ENCODE measurements around the gene PCOLCE2. TPM values are rescaled to one million over a fixed set of nuclear protein-coding genes. Genes with fewer than 3 reads are reported as not detected.

Gene PCOLCE2
- total RNA-seq, 2 donors from 2014 or later, result 122 to 157 TPM

- Histone ChIP-seq H3K27me3 (replicated peaks; ENCODE audit: insufficient read depth) (no peaks in the 10 kb centered on the region), H3K4me1 (ENCODE audit: control insufficient read depth in 1 of 2, low read depth in 2 of 2) (no peaks in the 10 kb centered on the region), H3K27ac (no peak overlapping the region), H3K9me3 (no peaks in the 10 kb centered on the region), H3K36me3 (no peaks in the 10 kb centered on the region), H3K4me3 (no peak overlapping the region)
- no peak for ATAC-seq (ENCODE audit: insufficient number of reproducible peaks, low FRiP score, low read depth)
- no peak for DNase-seq (ENCODE audit: low spot score)
- no peak for TF ChIP-seq CTCF (IDR thresholded peaks at IDR 0.05)
Observed at GRCh38 chr3:142815803-142816202, 73.1 kb downstream of the PCOLCE2 start.

- no peaks in the 10 kb centered on the region for H3K27me3 ChIP-seq (replicated peaks; ENCODE audit: insufficient read depth)
- H3K4me1 ChIP-seq (ENCODE audit: control insufficient read depth in 1 of 2, low read depth in 2 of 2), result no peaks in the 10 kb centered on the region
- no peak for TF ChIP-seq CTCF (IDR thresholded peaks at IDR 0.05)
- no peak overlapping the region for H3K27ac ChIP-seq
- ATAC-seq (ENCODE audit: insufficient number of reproducible peaks, low FRiP score, low read depth), result no peak
- no peak overlapping the region for H3K4me3 ChIP-seq
- H3K9me3 ChIP-seq, result no peaks in the 10 kb centered on the region
- no peak for DNase-seq (ENCODE audit: low spot score)
- H3K36me3 ChIP-seq, result peaks cover 6% of the 10 kb centered on the region
Observed at GRCh38 chr3:142809259-142809658, 79.6 kb downstream of the PCOLCE2 start.

GRCh38 chr3:142808103-142808917 lies 80.6 kb downstream of the PCOLCE2 start:
- no peaks in the 10 kb centered on the region for H3K9me3 ChIP-seq
- H3K36me3 ChIP-seq, result peaks cover 8% of the 10 kb centered on the region
- no peak for ATAC-seq (ENCODE audit: insufficient number of reproducible peaks, low FRiP score, low read depth)

GRCh38 chr3:142802891-142803290 lies 86.0 kb downstream of the PCOLCE2 start:
- DNase-seq (ENCODE audit: low spot score) (no peak), ATAC-seq (ENCODE audit: insufficient number of reproducible peaks, low FRiP score, low read depth) (no peak)
- Histone ChIP-seq H3K9me3 (no peaks in the 10 kb centered on the region), H3K4me1 (ENCODE audit: control insufficient read depth in 1 of 2, low read depth in 2 of 2) (no peaks in the 10 kb centered on the region), H3K4me3 (no peak overlapping the region), H3K36me3 (peaks cover 8% of the 10 kb centered on the region), H3K27me3 (replicated peaks; ENCODE audit: insufficient read depth) (no peaks in the 10 kb centered on the region), H3K27ac (no peak overlapping the region)
- TF ChIP-seq CTCF (IDR thresholded peaks at IDR 0.05), result no peak

More at GRCh38 chr3:142808103-142808917, 80.6 kb downstream of the PCOLCE2 start:
- no peak for DNase-seq (ENCODE audit: low spot score)
- Histone ChIP-seq H3K27ac (no peak overlapping the region), H3K4me1 (ENCODE audit: control insufficient read depth in 1 of 2, low read depth in 2 of 2) (no peaks in the 10 kb centered on the region), H3K4me3 (no peak overlapping the region), H3K27me3 (replicated peaks; ENCODE audit: insufficient read depth) (no peaks in the 10 kb centered on the region)
- TF ChIP-seq CTCF (IDR thresholded peaks at IDR 0.05), result no peak

GRCh38 chr3:142801746-142802145 lies 87.1 kb downstream of the PCOLCE2 start:
- Histone ChIP-seq H3K27me3 (replicated peaks; ENCODE audit: insufficient read depth) (no peaks in the 10 kb centered on the region), H3K9me3 (no peaks in the 10 kb centered on the region), H3K36me3 (peaks cover 8% of the 10 kb centered on the region), H3K27ac (no peak overlapping the region), H3K4me3 (no peak overlapping the region), H3K4me1 (ENCODE audit: control insufficient read depth in 1 of 2, low read depth in 2 of 2) (no peaks in the 10 kb centered on the region)
- no peak for TF ChIP-seq CTCF (IDR thresholded peaks at IDR 0.05)
- DNase-seq (ENCODE audit: low spot score), result no peak
- no peak for ATAC-seq (ENCODE audit: insufficient number of reproducible peaks, low FRiP score, low read depth)
